Keratinocyte (primary cell): ENCODE results near the gene C1orf167. TPM values are rescaled to one million over a fixed set of nuclear protein-coding genes. Genes with fewer than 3 reads are reported as not detected.

ENCODE experiments used
- DNase-seq: peaks from one replicate; pipeline ENCODE4 v3.0.0-alpha.2; 2011; ENCODE audit warnings: low read depth, missing footprints, low spot score
- FAIRE-seq: peaks from 2 replicates; lab custom pipeline; 2011; peaks lifted over from hg19 to GRCh38; lab: Jason Lieb, UNC
- H2AFZ ChIP-seq: 2 replicates; pipeline ENCODE4 v1.6.0; 2012; ENCODE audit warnings: low read length, control low read depth, inconsistent platforms; ENCODE audit not compliant: control insufficient read depth
- H3K27ac ChIP-seq: 2 replicates; pipeline ENCODE4 v1.5.1; 2011; ENCODE audit warnings: low read length; ENCODE audit not compliant: control insufficient read depth, insufficient read depth
- H3K27me3 ChIP-seq: 3 replicates; pipeline ENCODE4 v1.6.0; 2011; ENCODE audit warnings: low read length; ENCODE audit not compliant: control insufficient read depth, insufficient read depth; ENCODE audit errors: extremely low read depth
- H3K36me3 ChIP-seq, 2 experiments: 2 replicates in 1 of 2; 3 replicates in 1 of 2; pipeline ENCODE4 v1.5.1; 2011; ENCODE audit warnings: low read length in 2 of 2, mild to moderate bottlenecking in 1 of 2; ENCODE audit not compliant: control insufficient read depth in 2 of 2, insufficient read depth in 2 of 2; ENCODE audit errors: extremely low read depth in 1 of 2
- H3K4me1 ChIP-seq: 3 replicates; pipeline ENCODE4 v1.5.1; 2011; ENCODE audit warnings: low read length; ENCODE audit not compliant: control insufficient read depth, insufficient read depth; ENCODE audit errors: extremely low read depth
- H3K4me2 ChIP-seq: 3 replicates; pipeline ENCODE4 v1.6.0; 2011; ENCODE audit warnings: low read depth, low read length; ENCODE audit not compliant: control insufficient read depth, insufficient read depth; ENCODE audit errors: extremely low read depth
- H3K4me3 ChIP-seq, 3 experiments: fragments of 200-600 bp in 1 of 3; sonication (generic) in 1 of 3; 2 replicates in 2 of 3; 3 replicates in 1 of 3; pipeline ENCODE4 v1.5.1; 2011 to 2016; ENCODE audit warnings: low read length in 3 of 3, mild to moderate bottlenecking in 3 of 3, control low read depth in 2 of 3, inconsistent platforms in 1 of 3, low read depth in 1 of 3, mixed read lengths in 1 of 3, mixed run types in 1 of 3, moderate library complexity in 1 of 3; ENCODE audit not compliant: control insufficient read depth in 2 of 3, insufficient read depth in 2 of 3; ENCODE audit errors: extremely low read depth in 1 of 3
- H3K79me2 ChIP-seq: 2 replicates; pipeline ENCODE4 v1.6.0; 2012; ENCODE audit warnings: low read length; ENCODE audit not compliant: control insufficient read depth, insufficient read depth
- H3K9ac ChIP-seq: 3 replicates; pipeline ENCODE4 v1.6.0; 2011; ENCODE audit warnings: low read length; ENCODE audit not compliant: control insufficient read depth, insufficient read depth; ENCODE audit errors: extremely low read depth
- H3K9me1 ChIP-seq: 3 replicates; pipeline ENCODE4 v1.6.0; 2011; ENCODE audit warnings: low read length; ENCODE audit not compliant: control insufficient read depth, insufficient read depth; ENCODE audit errors: extremely low read depth
- H3K9me3 ChIP-seq: 2 replicates; pipeline ENCODE4 v1.5.1; 2012; ENCODE audit warnings: low read depth, low read length; ENCODE audit not compliant: control insufficient read depth
- H4K20me1 ChIP-seq: 3 replicates; pipeline ENCODE4 v1.6.0; 2011; ENCODE audit warnings: low read length; ENCODE audit not compliant: control insufficient read depth, insufficient read depth; ENCODE audit errors: extremely low read depth
- CTCF ChIP-seq, 3 experiments: IDR thresholded peaks in 1 of 3; conservative IDR thresholded peaks in 1 of 3; optimal IDR thresholded peaks in 1 of 3; 2 replicates in 2 of 3; 3 replicates in 1 of 3; pipeline versions ENCODE3 to v1.5.1; 2011; ENCODE audit warnings: low read length in 3 of 3, mild to moderate bottlenecking in 3 of 3, moderate library complexity in 2 of 3, control low read depth in 1 of 3, inconsistent platforms in 1 of 3; ENCODE audit not compliant: insufficient read depth in 2 of 3; ENCODE audit errors: extremely low read depth in 1 of 3
- EZH2 ChIP-seq: IDR thresholded peaks from one replicate; pipeline ENCODE4 v1.6.1; 2012; ENCODE audit warnings: inconsistent platforms, mild to moderate bottlenecking, low read length, moderate library complexity
- dilution Hi-C: fragments of 300-500 bp; cut with MboI; formaldehyde crosslinking; loops from one replicate; pipeline ENCODE4 v1.7.0; 2020; ENCODE audit warnings: low sequenced_read_pairs; ENCODE audit not compliant: extremely low pct_ligation_motif_present
- polyA plus RNA-seq, 5 experiments: library from polyadenylated mRNA; depleted of rRNA in 3 of 5; stranded (reverse) in 3 of 5; stranded (forward) in 1 of 5; unstranded in 1 of 5; fragments of >200 nt; gene quantifications; 1 replicate in 1 of 5; 2 replicates in 3 of 5; 3 replicates in 1 of 5; pipeline versions ENCODE4 v1.2.1 to v1.2.3, GENCODE V29; 2011 to 2012; ENCODE audit warnings: missing spikeins in 2 of 5, low read depth in 1 of 5, low replicate concordance in 1 of 5

C1orf167 gene
- polyA plus RNA-seq, 1 donor (not counting 4 experiments of a cell fraction or from before 2014, with no cell fraction given), result not detected

DNA sequence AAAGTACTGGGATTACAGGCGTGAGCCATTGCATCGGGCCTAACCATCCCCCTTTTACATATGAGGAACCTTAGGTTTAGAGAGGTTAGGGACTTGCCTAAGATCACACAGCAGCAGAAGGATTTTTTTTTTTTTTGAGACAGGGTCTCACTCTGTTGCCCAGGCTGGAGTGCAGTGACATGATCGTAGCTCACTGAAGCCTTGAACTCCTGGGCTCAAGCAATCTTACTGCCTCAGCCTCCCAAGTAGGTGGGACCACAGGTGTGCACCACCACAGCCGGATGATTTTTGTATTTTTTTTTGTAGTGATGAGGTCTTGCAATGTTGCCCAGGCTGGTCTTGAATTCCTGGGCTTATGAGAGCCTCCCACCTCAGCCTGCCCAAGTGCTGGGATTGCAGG, 2.2 kb upstream of the C1orf167 start:
- Histone ChIP-seq H3K4me1 (no peaks in the 10 kb centered on the region), H4K20me1 (no peaks in the 10 kb centered on the region)
- no peak for FAIRE-seq

GRCh38 chr1:11761285-11761684, 708 bp upstream of the C1orf167 start:
- no peaks in the 10 kb centered on the region for H3K4me1 ChIP-seq
- H3K4me3 ChIP-seq, result no peak overlapping the region
- dilution Hi-C loops, result no loop called here
- no peak overlapping the region for H3K4me2 ChIP-seq
- H4K20me1 ChIP-seq, result no peaks in the 10 kb centered on the region
- TF ChIP-seq EZH2 (no peak), CTCF (optimal IDR thresholded peaks at IDR 0.05 in 1 of 3, IDR thresholded peaks at IDR 0.05 in 1 of 3, conservative IDR thresholded peaks at IDR 0.05 in 1 of 3; ENCODE audit: extremely low read depth in 1 of 3, insufficient read depth in 2 of 3, low read length in 3 of 3) (no peak)
- peaks cover 9% of the 10 kb centered on the region for H3K27me3 ChIP-seq
- FAIRE-seq, result no peak
- H3K9me3 ChIP-seq, result no peaks in the 10 kb centered on the region
- H3K79me2 ChIP-seq, result no peaks in the 10 kb centered on the region
- no peak overlapping the region for H2AFZ ChIP-seq
- H3K9ac ChIP-seq, result no peak overlapping the region
- DNase-seq, result no peak
- no peak overlapping the region for H3K27ac ChIP-seq
- no peaks in the 10 kb centered on the region for H3K36me3 ChIP-seq
- H3K9me1 ChIP-seq, result no peaks in the 10 kb centered on the region

More for the DNA sequence above, 2.2 kb upstream of the C1orf167 start:
- Histone ChIP-seq H3K27me3 (peaks cover 9% of the 10 kb centered on the region), H3K36me3 (no peaks in the 10 kb centered on the region), H3K4me3 (no peak overlapping the region), H3K79me2 (no peaks in the 10 kb centered on the region), H3K9ac (no peak overlapping the region), H3K9me3 (no peaks in the 10 kb centered on the region), H3K9me1 (no peaks in the 10 kb centered on the region), H3K27ac (no peak overlapping the region), H2AFZ (no peak overlapping the region), H3K4me2 (no peak overlapping the region)
- TF ChIP-seq CTCF (optimal IDR thresholded peaks at IDR 0.05 in 1 of 3, IDR thresholded peaks at IDR 0.05 in 1 of 3, conservative IDR thresholded peaks at IDR 0.05 in 1 of 3; ENCODE audit: extremely low read depth in 1 of 3, insufficient read depth in 2 of 3, low read length in 3 of 3) (no peak), EZH2 (no peak)
- dilution Hi-C loops, result no loop called here
- no peak for DNase-seq
